KMS-11 (cell line): ENCODE results near the gene RRAD.

Source experiments
- H2AFZ ChIP-seq: fragments of 200-600 bp; sonication (generic); 2 replicates; pipeline ENCODE4 v1.6.1; 2016; ENCODE audit warnings: antibody characterized with exemption, mixed run types, low read depth
- H3K27ac ChIP-seq: fragments of 200-600 bp; sonication (generic); 2 replicates; pipeline ENCODE4 v1.6.1; 2016; ENCODE audit warnings: mild to moderate bottlenecking, mixed run types
- H3K27me3 ChIP-seq: fragments of 200-600 bp; sonication (generic); 2 replicates; pipeline ENCODE4 v1.6.1; 2017; ENCODE audit warnings: mild to moderate bottlenecking, low read depth, mixed run types, moderate library complexity; ENCODE audit not compliant: insufficient read depth
- H3K36me3 ChIP-seq: fragments of 200-600 bp; sonication (generic); 2 replicates; pipeline ENCODE4 v1.6.1; 2017; ENCODE audit warnings: mild to moderate bottlenecking, mixed run types; ENCODE audit not compliant: insufficient read depth
- H3K4me1 ChIP-seq: fragments of 200-600 bp; sonication (generic); 2 replicates; pipeline ENCODE4 v1.6.1; 2016; ENCODE audit warnings: mild to moderate bottlenecking, low read depth, mixed run types; ENCODE audit not compliant: poor library complexity, severe bottlenecking
- H3K4me2 ChIP-seq: fragments of 200-600 bp; sonication (generic); 2 replicates; pipeline ENCODE4 v1.7.0; 2016; ENCODE audit warnings: mild to moderate bottlenecking, mixed run types
- H3K4me3 ChIP-seq: fragments of 200-600 bp; sonication (generic); IDR thresholded peaks from 2 replicates; pipeline ENCODE4 v1.6.1; 2017; ENCODE audit warnings: low read depth, low read length, mixed read lengths; ENCODE audit not compliant: insufficient read depth
- H3K79me2 ChIP-seq: fragments of 200-600 bp; sonication (generic); 2 replicates; pipeline ENCODE4 v1.6.1; 2016; ENCODE audit warnings: low read depth, mixed run types; ENCODE audit not compliant: insufficient read depth
- H3K9ac ChIP-seq: fragments of 200-600 bp; sonication (generic); 2 replicates; pipeline ENCODE4 v1.6.1; 2016; ENCODE audit warnings: mild to moderate bottlenecking, mixed run types
- H4K20me1 ChIP-seq: fragments of 200-600 bp; sonication (generic); 2 replicates; pipeline ENCODE4 v1.6.1; 2016; ENCODE audit warnings: mild to moderate bottlenecking, mixed run types; ENCODE audit not compliant: insufficient read depth
- TF ChIP-seq, protein P1 (sequence below): fragments of 200-600 bp; sonication (generic); conservative IDR thresholded peaks from 2 replicates; pipeline ENCODE4 v1.6.1; 2017; ENCODE audit warnings: low read depth, mild to moderate bottlenecking, antibody characterized with exemption, low read length, moderate library complexity, mixed read lengths

Gene RRAD

DNA sequence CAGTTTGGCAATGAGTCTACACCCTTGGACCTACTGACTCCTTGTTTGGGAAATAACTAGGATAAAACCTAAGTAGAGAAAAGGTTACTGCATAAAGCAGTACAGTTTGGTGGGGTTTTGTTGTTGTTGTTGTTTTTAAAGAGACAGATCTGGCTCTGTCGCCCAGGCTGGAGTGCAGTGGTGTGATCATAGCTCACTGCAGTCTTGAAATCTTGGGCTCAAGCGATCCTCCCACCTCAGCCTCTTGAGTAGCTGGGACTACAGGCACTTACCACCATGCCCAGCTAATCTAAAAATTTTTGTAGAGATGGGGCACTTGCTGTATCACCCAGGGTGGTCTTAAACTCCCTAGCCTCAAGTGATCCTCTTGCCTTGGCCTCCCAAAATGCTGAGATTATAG lies 43.8 kb downstream of the RRAD start:
- Histone ChIP-seq H3K4me3 (no peak overlapping the region), H3K36me3 (0 out of 2 replicates have a peak, but pooled peaks cover 2% of the 10 kb centered on the region), H4K20me1 (no peaks in the 10 kb centered on the region), H3K27ac (no peak overlapping the region), H3K27me3 (no peaks in the 10 kb centered on the region), H3K9ac (no peak overlapping the region), H3K79me2 (peaks cover 18% of the 10 kb centered on the region; the same call in 1 of the 2 replicates), H2AFZ (no peak overlapping the region), H3K4me2 (peak overlapping the region; percentile 94), H3K4me1 (peaks cover 44% of the 10 kb centered on the region)
- TF ChIP-seq, protein P1, sequence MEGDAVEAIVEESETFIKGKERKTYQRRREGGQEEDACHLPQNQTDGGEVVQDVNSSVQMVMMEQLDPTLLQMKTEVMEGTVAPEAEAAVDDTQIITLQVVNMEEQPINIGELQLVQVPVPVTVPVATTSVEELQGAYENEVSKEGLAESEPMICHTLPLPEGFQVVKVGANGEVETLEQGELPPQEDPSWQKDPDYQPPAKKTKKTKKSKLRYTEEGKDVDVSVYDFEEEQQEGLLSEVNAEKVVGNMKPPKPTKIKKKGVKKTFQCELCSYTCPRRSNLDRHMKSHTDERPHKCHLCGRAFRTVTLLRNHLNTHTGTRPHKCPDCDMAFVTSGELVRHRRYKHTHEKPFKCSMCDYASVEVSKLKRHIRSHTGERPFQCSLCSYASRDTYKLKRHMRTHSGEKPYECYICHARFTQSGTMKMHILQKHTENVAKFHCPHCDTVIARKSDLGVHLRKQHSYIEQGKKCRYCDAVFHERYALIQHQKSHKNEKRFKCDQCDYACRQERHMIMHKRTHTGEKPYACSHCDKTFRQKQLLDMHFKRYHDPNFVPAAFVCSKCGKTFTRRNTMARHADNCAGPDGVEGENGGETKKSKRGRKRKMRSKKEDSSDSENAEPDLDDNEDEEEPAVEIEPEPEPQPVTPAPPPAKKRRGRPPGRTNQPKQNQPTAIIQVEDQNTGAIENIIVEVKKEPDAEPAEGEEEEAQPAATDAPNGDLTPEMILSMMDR, result no peak

DNA sequence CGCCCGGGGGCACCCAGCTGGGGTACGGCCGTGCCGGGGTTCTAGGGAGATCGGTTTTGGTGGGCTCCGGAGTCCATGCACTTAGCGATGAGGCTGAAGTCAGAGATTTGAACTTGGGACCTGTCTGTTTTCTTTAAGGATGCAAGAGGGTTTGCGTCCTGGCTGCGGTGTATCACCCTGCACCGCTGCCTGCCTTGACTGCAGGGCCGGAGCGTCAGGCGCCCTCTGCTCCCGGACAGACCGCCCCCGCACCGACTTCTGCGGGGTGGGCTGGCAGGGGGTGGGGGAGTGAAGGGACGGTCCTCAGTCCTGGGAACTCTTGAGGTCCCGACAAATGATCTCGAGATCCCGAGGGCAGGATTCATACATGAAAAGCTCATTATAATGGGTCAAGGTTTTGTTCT lies 44.3 kb downstream of the RRAD start:
- peaks cover 18% of the 10 kb centered on the region; the same call in 1 of the 2 replicates for H3K79me2 ChIP-seq
- peak overlapping the region; percentile 94 for H3K4me2 ChIP-seq
- no peak overlapping the region for H3K27ac ChIP-seq
- H2AFZ ChIP-seq, result peak overlapping the region; percentile 83
- H3K36me3 ChIP-seq, result no peaks in the 10 kb centered on the region
- TF ChIP-seq, protein P1, result no peak
- H3K4me3 ChIP-seq, result no peak overlapping the region
- H3K27me3 ChIP-seq, result no peaks in the 10 kb centered on the region
- H3K9ac ChIP-seq, result peak overlapping the region; percentile 58; the same call in 1 of the 2 replicates
- H4K20me1 ChIP-seq, result no peaks in the 10 kb centered on the region
- H3K4me1 ChIP-seq, result peaks cover 50% of the 10 kb centered on the region

DNA sequence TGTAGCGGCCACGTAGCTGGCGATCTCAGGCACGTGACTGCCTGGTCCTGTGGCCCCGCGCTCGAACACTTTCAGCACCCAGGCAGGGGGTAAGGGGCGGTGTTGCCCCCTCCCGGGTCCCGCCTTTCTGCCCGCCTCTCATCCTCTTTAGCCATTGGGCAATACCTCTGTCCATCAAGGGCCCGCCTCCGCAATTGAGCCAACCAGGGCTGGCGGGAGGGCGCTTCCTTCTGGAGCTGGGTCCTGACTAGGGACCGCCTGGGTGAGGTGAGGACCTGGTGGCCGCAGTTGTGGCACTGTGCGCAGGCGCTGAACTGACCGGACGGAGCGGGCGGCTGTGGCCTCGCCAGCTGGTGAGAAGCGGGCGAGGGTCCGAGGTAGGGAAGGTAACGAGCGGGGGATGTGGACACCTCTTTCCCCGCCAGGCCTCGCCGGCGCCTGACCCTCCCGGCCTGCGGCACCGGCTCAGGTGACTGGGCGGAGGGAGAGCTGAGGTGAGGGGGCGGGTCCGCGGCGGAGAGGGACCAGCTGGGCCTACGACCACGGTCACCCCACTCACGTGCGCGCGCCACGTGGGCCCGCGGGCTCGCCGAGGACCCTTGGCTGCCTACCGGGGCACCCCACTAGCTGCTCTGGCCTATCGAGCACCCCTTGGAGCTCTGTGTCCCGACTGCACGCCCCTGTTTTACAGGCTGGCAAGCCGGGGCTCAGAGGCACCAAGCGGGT lies 44.9 kb downstream of the RRAD start, which contains the start of gene PDP2:
Gene PDP2 (plus strand): TSS at position 228 of the 726 bp plus-strand sequence. CDS start 3,770 bp downstream, outside the sequence.
- TF ChIP-seq, protein P1, result no peak
- H4K20me1 ChIP-seq, result no peaks in the 10 kb centered on the region
- peaks cover 55% of the 10 kb centered on the region for H3K4me1 ChIP-seq
- H3K79me2 ChIP-seq, result peaks cover 18% of the 10 kb centered on the region; the same call in 1 of the 2 replicates
- no peaks in the 10 kb centered on the region for H3K36me3 ChIP-seq
- H3K9ac ChIP-seq, result peak within 1 kb of the TSS; percentile 58; the same call in 1 of the 2 replicates
- H2AFZ ChIP-seq, result peak within 1 kb of the TSS; percentile 83
- no peak within 1 kb of the TSS for H3K4me3 ChIP-seq
- H3K27me3 ChIP-seq, result no peaks in the 10 kb centered on the region
- H3K27ac ChIP-seq, result peak within 1 kb of the TSS; percentile 54
- peak within 1 kb of the TSS; percentile 94 for H3K4me2 ChIP-seq

DNA sequence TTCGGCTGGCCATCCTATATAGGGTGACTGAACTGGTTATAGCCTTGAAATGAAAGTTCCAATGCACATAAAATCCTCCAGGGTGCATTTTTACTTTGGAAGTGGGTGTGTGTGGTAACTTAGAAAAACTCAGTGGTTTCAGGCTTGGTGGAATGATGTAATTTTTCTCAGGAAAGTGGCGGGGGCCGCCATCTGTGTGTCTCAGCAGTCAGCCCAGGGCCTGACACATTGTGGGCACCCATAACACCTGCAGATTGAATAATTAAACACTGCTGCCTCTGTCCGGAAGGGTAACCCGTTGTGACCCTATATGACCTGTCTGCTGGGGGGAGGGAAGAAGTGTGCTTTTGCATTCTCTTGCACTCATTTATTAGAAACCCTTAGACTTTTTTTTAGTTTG lies 47.3 kb downstream of the RRAD start:
- Histone ChIP-seq H3K4me3 (no peak overlapping the region), H4K20me1 (no peaks in the 10 kb centered on the region), H2AFZ (no peak overlapping the region), H3K27ac (peak overlapping the region; percentile 72), H3K79me2 (peaks cover 12% of the 10 kb centered on the region; the same call in 1 of the 2 replicates), H3K4me1 (peaks cover 71% of the 10 kb centered on the region), H3K36me3 (no peaks in the 10 kb centered on the region), H3K9ac (peak overlapping the region; percentile 46; the same call in 1 of the 2 replicates), H3K27me3 (no peaks in the 10 kb centered on the region), H3K4me2 (peak overlapping the region; percentile 55)
- TF ChIP-seq, protein P1, result no peak
